GM18505 (cell line): ENCODE results near the gene SIGMAR1.

Experiments used
- ATAC-seq: cut with Tn5 transposase; IDR thresholded peaks from one replicate; pipeline ENCODE4 v1.9.1; 2021; ENCODE audit not compliant: unreplicated experiment
- POLR2A ChIP-seq: IDR thresholded peaks from 4 replicates; pipeline ENCODE4 v1.6.1; 2011; ENCODE audit warnings: borderline replicate concordance; ENCODE audit not compliant: insufficient read depth, insufficient read length; ENCODE audit errors: extremely low read depth

Gene SIGMAR1

GRCh38 chr9:34594177-34594576, 43.4 kb downstream of the SIGMAR1 start:
- no peak for TF ChIP-seq POLR2A
- no peak for ATAC-seq

- no peak for TF ChIP-seq POLR2A
- ATAC-seq: no peak
Measured at GRCh38 chr9:34592895-34593601, 44.5 kb downstream of the SIGMAR1 start.

DNA sequence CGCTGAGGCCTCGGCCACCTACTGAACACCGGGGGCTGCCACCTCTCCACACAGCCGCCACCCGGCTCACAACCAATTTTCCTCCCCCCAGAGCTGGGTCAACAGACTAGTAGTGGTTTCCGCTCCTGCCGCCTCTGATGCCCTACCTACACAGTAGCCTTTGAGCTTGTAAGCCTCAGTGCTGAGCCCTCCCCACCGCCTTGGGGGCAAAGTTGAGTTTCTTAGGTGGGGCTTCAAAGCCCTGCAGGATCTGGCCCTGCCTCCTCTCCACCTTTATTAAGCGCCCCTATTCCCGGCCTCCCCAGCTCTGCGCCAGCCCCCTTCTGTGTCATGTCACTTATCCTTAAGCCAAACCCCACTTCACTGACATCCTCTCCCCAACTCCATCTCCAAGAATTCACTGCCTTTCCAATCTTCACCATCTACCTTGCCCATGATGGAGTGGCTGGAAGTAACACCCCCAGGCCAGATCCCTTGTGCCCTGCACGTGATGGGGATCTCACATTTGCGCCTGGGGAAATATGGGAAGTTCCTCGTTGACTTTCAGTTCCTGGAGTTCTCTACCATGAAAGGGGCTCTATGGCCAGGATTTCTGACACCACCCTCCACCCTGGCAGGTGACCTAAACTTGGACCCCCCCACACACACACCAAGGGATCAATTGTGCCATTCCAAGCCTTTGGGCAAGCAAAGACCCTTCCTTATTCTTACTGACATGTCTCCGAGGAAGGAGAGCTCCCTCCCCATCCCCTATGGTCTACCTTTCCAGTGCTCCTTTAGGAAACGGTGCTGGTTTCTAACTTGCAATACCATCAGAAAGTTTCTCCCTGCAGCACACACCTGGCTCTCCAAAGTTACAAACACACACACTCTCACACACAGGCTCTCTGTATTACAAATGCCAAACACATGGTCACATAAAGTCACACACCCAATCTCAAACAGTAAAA, 45.4 kb downstream of the SIGMAR1 start:
- ATAC-seq: no peak
- no peak for TF ChIP-seq POLR2A

DNA sequence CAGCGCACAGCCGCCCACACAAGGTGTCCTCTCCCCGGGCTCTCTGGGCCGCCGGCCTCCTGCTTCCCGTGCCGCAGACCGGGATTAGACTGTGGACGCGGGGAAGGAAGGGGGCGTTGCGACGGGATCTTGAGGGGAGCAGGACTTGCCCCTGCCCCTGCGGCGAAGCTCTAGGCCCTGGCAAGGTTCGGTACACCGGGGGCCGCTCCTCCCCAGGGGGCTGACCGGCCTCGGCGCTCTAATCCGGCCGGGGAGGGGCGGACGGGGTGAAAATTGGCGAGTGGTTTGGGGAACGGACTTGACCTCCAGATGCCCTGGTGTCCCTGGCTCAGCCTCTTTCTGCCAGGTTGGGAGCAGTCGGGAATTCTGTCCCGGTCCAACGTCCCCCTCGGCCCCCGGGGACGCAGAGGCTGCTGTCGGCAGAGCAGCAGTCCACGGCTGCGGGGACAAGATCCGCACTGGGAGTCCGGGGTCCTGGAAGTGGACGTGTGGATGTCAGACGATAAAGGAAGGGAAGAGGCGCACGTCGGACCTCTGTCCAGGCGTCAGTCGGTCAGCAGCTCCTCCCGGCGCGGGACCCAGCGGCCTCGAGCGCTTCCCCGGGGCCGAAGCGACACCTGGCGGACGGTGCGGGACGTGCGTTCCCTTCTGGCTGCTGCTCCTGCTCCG, 46.2 kb downstream of the SIGMAR1 start:
- ATAC-seq: no peak

GRCh38 chr9:34590381-34591247, 47.0 kb downstream of the SIGMAR1 start:
- ATAC-seq: no peak
- no peak for TF ChIP-seq POLR2A

More for the DNA sequence above, 46.2 kb downstream of the SIGMAR1 start:
- no peak for TF ChIP-seq POLR2A

DNA sequence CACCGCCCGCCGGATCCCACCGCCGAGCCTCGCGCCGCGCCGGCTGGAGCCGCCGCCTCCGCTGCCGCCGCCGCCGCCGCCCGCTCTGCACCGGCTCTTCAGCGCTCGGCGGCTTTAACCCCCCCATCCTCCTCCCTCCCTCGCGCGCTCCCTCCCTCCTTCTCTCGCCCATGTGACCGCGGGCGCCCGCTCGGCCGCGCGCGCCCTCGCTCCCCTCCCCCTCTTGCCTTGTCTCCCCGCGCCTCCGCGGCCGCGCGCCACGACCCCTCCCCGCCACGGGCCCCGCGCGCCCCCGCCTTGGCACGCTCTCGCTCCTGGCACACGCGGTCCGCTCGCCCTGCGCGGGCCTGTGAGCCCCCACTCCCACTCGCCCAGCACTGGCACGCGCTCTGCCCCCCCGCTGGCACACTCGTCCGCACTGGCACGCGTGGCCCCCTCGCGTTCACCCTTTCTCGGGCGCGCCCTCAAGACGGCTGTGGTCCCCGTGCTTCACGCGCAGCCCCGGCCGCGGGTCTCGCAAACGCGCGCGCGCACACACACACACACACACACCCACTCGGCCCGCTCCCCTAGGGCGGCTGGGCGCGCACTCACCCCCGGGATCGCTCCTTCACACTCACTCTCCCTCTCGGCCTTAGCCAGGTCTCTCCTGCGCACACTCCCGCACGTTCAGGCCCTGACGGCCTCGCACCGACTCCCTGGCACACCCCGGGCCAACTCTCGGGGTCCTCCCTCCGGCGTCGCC, 47.8 kb downstream of the SIGMAR1 start, which contains the start of gene CNTFR:
Gene CNTFR, minus strand, starts transcription at position 89 of the 745 bp plus-strand sequence. CDS start 20,743 bp downstream, outside the sequence.
- ATAC-seq: no peak
- no peak for TF ChIP-seq POLR2A

GRCh38 chr9:34588671-34589635, 48.6 kb downstream of the SIGMAR1 start:
- ATAC-seq: no peak

DNA sequence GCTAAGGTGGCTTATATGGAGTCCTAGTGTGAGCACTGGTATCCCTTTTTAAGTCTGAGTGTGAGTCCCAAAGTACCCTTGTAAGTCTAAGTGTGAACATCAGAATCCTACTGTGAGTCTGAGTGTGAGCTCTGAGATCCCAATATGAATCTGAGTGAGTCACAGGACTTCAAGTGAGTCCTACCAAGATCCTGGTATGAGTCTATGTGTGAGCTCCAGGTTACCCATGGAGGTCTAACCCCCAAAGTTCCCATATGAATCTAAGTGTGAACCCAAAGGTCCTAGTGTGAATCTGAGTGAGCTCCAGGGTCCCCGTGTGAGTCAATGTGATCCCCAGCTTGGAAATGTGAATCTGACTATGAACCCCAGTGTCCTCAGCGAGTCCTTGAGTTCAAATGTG, 50.3 kb downstream of the SIGMAR1 start:
- TF ChIP-seq POLR2A: no peak
- ATAC-seq: no peak

More at GRCh38 chr9:34588671-34589635, 48.6 kb downstream of the SIGMAR1 start:
- TF ChIP-seq POLR2A: no peak

DNA sequence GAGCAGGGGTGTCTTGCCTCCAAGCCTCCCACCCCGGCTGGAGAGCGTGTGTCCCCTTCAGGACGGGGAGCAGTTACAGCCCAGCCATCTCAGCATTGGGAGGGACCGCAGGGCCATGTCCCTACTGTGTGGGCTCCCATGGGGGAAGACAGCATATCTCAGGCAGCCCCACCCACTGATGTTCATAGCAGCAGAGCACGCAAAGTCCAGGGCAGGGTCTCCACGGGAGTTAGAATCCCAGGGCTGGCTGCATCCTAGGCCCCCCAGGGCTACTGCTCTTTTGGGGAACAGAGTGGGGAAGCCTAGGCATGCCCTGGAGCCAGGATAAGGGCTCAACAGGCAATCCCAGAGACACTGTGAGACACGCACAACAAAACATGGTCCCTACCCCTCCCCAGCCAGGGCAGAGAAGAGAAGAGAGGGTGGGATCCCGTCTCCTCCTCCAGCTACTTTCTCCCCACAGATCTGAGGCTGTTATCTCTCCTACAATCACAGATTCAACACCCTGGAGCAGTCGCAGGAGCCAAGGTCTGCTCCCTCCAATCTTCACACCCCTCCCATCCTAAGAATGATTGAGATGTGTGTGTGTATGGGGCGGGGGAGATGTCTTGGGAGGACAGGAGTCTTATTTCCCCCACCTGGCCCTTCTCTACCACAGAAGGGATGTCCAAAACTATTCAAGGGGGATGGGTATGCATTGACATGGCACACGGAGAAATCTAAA, 51.5 kb downstream of the SIGMAR1 start:
- TF ChIP-seq POLR2A: no peak
- ATAC-seq: no peak

- TF ChIP-seq POLR2A: no peak
- ATAC-seq: no peak
Measured at GRCh38 chr9:34584970-34585369, 52.6 kb downstream of the SIGMAR1 start.
